ENCODE data around the gene LYVE1.

LYVE1 gene, protein sequence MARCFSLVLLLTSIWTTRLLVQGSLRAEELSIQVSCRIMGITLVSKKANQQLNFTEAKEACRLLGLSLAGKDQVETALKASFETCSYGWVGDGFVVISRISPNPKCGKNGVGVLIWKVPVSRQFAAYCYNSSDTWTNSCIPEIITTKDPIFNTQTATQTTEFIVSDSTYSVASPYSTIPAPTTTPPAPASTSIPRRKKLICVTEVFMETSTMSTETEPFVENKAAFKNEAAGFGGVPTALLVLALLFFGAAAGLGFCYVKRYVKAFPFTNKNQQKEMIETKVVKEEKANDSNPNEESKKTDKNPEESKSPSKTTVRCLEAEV

DNA sequence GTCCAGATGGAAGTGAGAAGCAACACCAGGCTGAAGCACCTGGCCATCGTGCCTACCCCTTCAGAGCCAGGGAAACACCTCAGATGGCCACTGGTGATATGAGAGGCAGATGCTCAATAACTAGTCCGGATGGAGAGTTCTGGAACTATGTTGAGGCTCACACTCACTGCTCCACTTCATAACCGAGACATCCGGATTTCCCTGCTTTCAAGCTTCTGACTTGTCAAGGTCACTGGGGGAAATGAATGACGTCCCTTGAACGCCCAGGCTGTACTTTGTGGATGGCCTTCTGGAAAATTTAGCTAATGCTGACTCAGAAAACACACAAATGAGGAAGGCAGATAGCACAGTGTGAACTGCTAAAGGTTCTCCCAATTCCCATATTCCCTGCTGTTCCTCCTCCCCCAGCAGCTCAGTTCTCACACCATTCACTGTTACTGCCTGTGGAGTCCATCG, at the start of gene LYVE1:
LYVE1 (minus strand) TSS at position 180 of the 456 bp plus-strand sequence; CDS start at position 47, 133 bp downstream.
- H3K4me3 ChIP-seq (ENCODE audit: low read depth, low read length): no peak within 1 kb of the TSS
- TF ChIP-seq, protein P1, sequence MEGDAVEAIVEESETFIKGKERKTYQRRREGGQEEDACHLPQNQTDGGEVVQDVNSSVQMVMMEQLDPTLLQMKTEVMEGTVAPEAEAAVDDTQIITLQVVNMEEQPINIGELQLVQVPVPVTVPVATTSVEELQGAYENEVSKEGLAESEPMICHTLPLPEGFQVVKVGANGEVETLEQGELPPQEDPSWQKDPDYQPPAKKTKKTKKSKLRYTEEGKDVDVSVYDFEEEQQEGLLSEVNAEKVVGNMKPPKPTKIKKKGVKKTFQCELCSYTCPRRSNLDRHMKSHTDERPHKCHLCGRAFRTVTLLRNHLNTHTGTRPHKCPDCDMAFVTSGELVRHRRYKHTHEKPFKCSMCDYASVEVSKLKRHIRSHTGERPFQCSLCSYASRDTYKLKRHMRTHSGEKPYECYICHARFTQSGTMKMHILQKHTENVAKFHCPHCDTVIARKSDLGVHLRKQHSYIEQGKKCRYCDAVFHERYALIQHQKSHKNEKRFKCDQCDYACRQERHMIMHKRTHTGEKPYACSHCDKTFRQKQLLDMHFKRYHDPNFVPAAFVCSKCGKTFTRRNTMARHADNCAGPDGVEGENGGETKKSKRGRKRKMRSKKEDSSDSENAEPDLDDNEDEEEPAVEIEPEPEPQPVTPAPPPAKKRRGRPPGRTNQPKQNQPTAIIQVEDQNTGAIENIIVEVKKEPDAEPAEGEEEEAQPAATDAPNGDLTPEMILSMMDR (IDR thresholded peaks at IDR 0.05; ENCODE audit: borderline replicate concordance, insufficient read depth, low read depth, low read length): no peak

DNA sequence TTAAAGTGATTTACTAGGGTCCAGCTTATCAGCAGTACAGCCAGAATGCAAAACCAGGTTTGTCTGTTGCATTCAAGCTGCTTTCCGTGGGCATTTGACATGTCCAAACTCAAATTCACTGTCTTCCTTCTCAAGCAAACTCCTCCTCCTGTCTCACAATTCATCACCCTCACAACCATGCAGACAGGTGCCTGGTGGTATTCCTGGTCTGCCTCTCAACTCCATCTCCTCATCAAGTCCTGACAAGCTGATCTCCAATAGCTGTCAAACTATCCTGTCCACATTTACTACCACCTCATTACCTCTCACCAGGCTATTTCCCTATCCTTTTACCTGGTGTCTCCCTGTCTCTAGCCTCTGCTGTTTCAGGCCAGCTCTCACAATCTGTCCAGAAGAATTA, 49.1 kb upstream of the LYVE1 start:
- no peak overlapping the region for H3K4me3 ChIP-seq (ENCODE audit: low read depth, low read length)
- TF ChIP-seq, protein P1 (IDR thresholded peaks at IDR 0.05; ENCODE audit: borderline replicate concordance, insufficient read depth, low read depth, low read length): no peak

DNA sequence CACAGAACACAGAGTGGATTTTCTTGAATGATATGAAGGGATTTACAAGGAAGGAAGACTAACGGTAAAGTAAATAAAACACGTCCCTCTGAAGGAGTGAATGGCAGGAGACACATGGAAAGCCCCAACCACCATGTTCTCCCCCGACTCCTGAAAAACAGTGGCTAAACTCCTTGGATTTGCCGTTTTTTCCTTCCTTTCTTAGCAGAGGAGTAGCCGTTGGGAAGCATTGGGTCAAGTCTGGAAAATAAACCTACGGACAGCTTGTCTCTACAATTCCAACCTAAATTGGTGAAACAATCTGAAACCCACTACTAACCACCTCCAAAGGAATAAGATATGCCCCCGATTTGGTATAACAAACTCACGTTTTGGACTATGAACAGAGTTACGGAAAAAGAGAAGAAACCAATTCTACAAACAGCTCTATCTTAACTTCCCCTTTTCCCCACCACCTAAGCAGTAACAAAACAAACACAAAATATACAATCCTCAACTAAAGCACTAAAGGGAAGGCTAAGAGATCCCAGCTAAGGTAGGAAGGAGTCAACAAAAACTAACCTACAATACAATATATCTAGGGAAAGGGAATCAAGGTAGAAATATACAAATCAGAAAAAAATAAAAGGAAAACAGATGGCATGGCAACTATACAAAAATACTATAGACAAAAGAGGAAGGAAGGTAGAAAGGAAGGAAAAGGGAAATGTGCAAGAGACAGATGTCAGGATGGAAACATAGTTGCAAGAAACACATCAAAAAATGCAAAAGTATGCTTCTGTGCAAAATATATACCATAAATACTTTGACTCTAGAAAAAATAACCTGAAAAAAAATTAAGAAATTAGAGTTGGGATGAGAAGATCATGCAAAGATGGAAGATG, 43.8 kb upstream of the LYVE1 start:
- H3K4me3 ChIP-seq (ENCODE audit: low read depth, low read length): no peak overlapping the region

DNA sequence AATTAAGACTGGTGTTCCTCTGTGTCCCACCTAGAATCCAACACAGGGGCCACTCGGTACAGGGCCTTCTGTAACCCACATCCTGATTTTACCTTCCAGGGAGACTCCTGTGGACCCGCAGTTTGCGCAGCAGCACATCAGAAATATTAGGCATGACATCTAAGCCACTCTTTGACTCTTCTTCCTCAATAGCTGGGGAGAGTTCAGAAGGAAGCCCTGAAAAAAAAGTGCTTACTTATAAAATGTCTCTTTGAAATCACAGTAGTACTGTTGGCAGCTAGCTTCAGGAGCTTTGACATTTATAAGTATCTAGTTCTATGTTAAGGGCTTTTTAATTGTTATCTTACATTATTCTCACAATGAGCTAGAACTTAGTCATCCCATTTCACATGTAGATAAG, 41.2 kb upstream of the LYVE1 start:
- H3K4me3 ChIP-seq (ENCODE audit: low read depth, low read length): no peak overlapping the region
- TF ChIP-seq, protein P1 (IDR thresholded peaks at IDR 0.05; ENCODE audit: borderline replicate concordance, insufficient read depth, low read depth, low read length): no peak

More for the DNA sequence above, 43.8 kb upstream of the LYVE1 start:
- TF ChIP-seq, protein P1 (IDR thresholded peaks at IDR 0.05; ENCODE audit: borderline replicate concordance, insufficient read depth, low read depth, low read length): no peak

DNA sequence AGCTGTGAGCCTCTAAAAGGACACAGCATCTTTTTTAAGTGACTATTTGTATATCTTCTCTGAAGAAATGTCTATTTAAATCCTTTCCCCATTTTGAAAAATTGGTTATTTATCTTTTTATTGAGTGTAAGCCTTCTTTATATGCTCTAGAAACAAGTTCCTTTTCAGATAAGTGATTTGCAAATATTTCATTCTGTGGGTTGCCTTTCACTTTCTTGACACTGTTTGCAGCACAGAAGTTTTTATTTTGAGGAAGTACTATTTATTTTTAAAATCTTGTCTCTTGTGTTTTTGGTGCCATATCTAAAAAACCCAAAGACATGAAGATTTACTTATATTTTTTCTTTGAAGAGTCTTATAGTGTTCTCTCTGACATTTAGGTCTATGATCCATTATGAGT, 40.1 kb upstream of the LYVE1 start:
- TF ChIP-seq, protein P1 (IDR thresholded peaks at IDR 0.05; ENCODE audit: borderline replicate concordance, insufficient read depth, low read depth, low read length): no peak
- H3K4me3 ChIP-seq (ENCODE audit: low read depth, low read length): no peak overlapping the region

DNA sequence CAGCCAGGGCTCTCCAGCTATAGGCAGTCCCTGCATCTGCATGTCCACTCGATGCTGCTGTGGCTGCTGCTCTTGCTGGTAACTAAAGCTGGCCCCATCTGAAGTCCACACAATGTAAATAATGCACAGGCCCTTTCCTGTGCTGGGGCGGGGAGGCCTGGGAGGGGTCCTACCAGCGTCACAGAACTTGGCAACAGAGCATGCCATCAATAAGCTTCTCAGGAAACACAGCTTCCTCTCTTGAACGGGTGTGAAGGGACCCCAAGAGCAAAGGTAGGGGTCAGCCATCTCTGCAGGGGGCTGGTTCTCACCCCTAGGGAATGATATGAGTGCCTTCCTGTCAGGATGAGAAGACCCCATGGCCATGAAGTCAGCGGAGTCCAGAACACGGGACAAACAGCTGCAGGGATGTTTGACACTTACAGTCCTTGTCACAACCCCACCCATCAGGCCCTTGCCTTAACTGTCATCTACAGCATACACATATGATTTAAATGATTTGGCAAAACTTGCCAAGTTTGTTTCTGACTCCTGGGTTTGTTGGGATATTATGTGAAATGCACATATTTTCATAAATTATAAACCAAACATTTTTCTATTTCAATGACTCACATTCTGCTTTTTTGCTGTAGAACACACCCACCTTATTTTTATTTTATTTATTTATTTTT, 39.1 kb upstream of the LYVE1 start:
- TF ChIP-seq, protein P1 (IDR thresholded peaks at IDR 0.05; ENCODE audit: borderline replicate concordance, insufficient read depth, low read depth, low read length): no peak
- H3K4me3 ChIP-seq (ENCODE audit: low read depth, low read length): no peak overlapping the region

Measured in GM12875 (cell line).